ENCODE measurements around the gene HDAC5. TPM values are rescaled to one million over a fixed set of nuclear protein-coding genes. Genes with fewer than 3 reads are reported as not detected.
"Not testable (repeated sequence)": the region's sequence is repeated elsewhere in the genome, so short reads cannot be mapped to it uniquely, and the experiment has no call there.

HDAC5 gene
- total RNA-seq, 2 experiments from 2014 or later, result 31.4 to 41.5 TPM

- no peak for TF ChIP-seq CTCF (conservative IDR thresholded peaks at IDR 0.05; ENCODE audit: low read length)
- no peak for TF ChIP-seq EZH2phosphoT487 (IDR thresholded peaks at IDR 0.05; ENCODE audit: borderline replicate concordance, low read depth, low read length)
- Histone ChIP-seq H3K36me3 (ENCODE audit: insufficient read depth, low read length) (peaks cover 95% of the 10 kb centered on the region), H3K27ac (ENCODE audit: low read depth, low read length, poor library complexity, severe bottlenecking) (no peak overlapping the region), H2AFZ (ENCODE audit: low read length) (no peak overlapping the region), H3K79me2 (ENCODE audit: insufficient read depth, low read depth, low read length) (peaks cover 64% of the 10 kb centered on the region; the same call in 1 of the 2 replicates), H4K20me1 (ENCODE audit: insufficient read depth, low read length) (no peaks in the 10 kb centered on the region), H3K4me2 (ENCODE audit: low read length) (no peak overlapping the region), H3K4me3 (ENCODE audit: low read depth, low read length, poor library complexity, severe bottlenecking) (no peak overlapping the region), H3K4me1 (ENCODE audit: insufficient read depth, low read length, poor library complexity, severe bottlenecking) (no peaks in the 10 kb centered on the region), H3K9me3 (ENCODE audit: low read length) (no peaks in the 10 kb centered on the region), H3K9me2 (ENCODE audit: insufficient read depth, low read length) (no peaks in the 10 kb centered on the region)
- no peak for DNase-seq (ENCODE audit: low spot score)
- CTCF ChIA-PET (ENCODE audit: unreplicated experiment), result no interaction called here
- POLR2A ChIA-PET, result no interaction called here
- BruUV-seq (replicated peaks), result TSS peak; percentile 63
- intact Hi-C loops (cut with micrococcal nuclease; ENCODE audit: unreplicated experiment), result no loop called here
Observed at GRCh38 chr17:44053125-44053872, 70.1 kb downstream of the HDAC5 start.

GRCh38 chr17:44049294-44050060, 74.0 kb downstream of the HDAC5 start:
- Histone ChIP-seq H3K4me3 (ENCODE audit: low read depth, low read length, poor library complexity, severe bottlenecking) (no peak overlapping the region), H3K4me2 (ENCODE audit: low read length) (no peak overlapping the region), H3K4me1 (ENCODE audit: insufficient read depth, low read length, poor library complexity, severe bottlenecking) (no peaks in the 10 kb centered on the region), H3K36me3 (ENCODE audit: insufficient read depth, low read length) (peaks cover 92% of the 10 kb centered on the region), H3K79me2 (ENCODE audit: insufficient read depth, low read depth, low read length) (peaks cover 47% of the 10 kb centered on the region; the same call in 1 of the 2 replicates), H3K9me3 (ENCODE audit: low read length) (no peaks in the 10 kb centered on the region), H3K9me2 (ENCODE audit: insufficient read depth, low read length) (no peaks in the 10 kb centered on the region), H4K20me1 (ENCODE audit: insufficient read depth, low read length) (0 out of 2 replicates have a peak, but pooled peaks cover 2% of the 10 kb centered on the region), H3K27ac (ENCODE audit: low read depth, low read length, poor library complexity, severe bottlenecking) (no peak overlapping the region), H2AFZ (ENCODE audit: low read length) (no peak overlapping the region)
- CTCF ChIA-PET (ENCODE audit: unreplicated experiment), result no interaction called here
- intact Hi-C loops (cut with micrococcal nuclease; ENCODE audit: unreplicated experiment), result no loop called here
- no TSS peak for BruUV-seq (replicated peaks)
- POLR2A ChIA-PET, result no interaction called here
- no peak for DNase-seq (ENCODE audit: low spot score)
- no peak for TF ChIP-seq CTCF (conservative IDR thresholded peaks at IDR 0.05; ENCODE audit: low read length)
- no peak for TF ChIP-seq EZH2phosphoT487 (IDR thresholded peaks at IDR 0.05; ENCODE audit: borderline replicate concordance, low read depth, low read length)

GRCh38 chr17:44046893-44047292, 76.5 kb downstream of the HDAC5 start:
- peaks cover 42% of the 10 kb centered on the region for H3K79me2 ChIP-seq (ENCODE audit: insufficient read depth, low read depth, low read length)
- H3K4me1 ChIP-seq (ENCODE audit: insufficient read depth, low read length, poor library complexity, severe bottlenecking); H2AFZ ChIP-seq (ENCODE audit: low read length); DNase-seq (ENCODE audit: low spot score); H3K4me3 ChIP-seq (ENCODE audit: low read depth, low read length, poor library complexity, severe bottlenecking); H4K20me1 ChIP-seq (ENCODE audit: insufficient read depth, low read length); H3K9me3 ChIP-seq (ENCODE audit: low read length); H3K9me2 ChIP-seq (ENCODE audit: insufficient read depth, low read length); POLR2A ChIA-PET; CTCF ChIA-PET (ENCODE audit: unreplicated experiment); BruUV-seq (replicated peaks); H3K27ac ChIP-seq (ENCODE audit: low read depth, low read length, poor library complexity, severe bottlenecking); H3K4me2 ChIP-seq (ENCODE audit: low read length); intact Hi-C loops (cut with micrococcal nuclease; ENCODE audit: unreplicated experiment): not testable (repeated sequence)
- peaks cover 85% of the 10 kb centered on the region for H3K36me3 ChIP-seq (ENCODE audit: insufficient read depth, low read length)

All from OCI-LY7 (cell line).